HCT116 (cell line): Measurements from ENCODE around the gene WDR45B. TPM values are rescaled to one million over a fixed set of nuclear protein-coding genes. Genes with fewer than 3 reads are reported as not detected.

ENCODE experiments used
- ATAC-seq: fragments of 200-7000 bp; cut with Tn5 transposase; 2 replicates; pipeline ENCODE4 v1.9.1; 2020; ENCODE audit warnings: mild to moderate bottlenecking, moderate library complexity
- BruUV-seq: library from RNA; stranded (reverse); fragments of 400-500 nt; replicated peaks from 2 replicates; lab custom pipeline; 2021; lab: Mats Ljungman, UMichigan
- CTCF ChIA-PET: fragments of 300-600 bp; sonication (Branson Sonifier 250); formaldehyde crosslinking; loops from one replicate; lab custom pipeline; 2021; ENCODE audit warnings: antibody characterized with exemption; lab: Charles Lee
- POLR2A ChIA-PET: fragments of 300-600, 350-600 bp; sonication (Branson Sonifier 250); formaldehyde crosslinking; loops from one replicate; lab custom pipeline; 2021; ENCODE audit warnings: antibody characterized with exemption; lab: Charles Lee
- RAD21 ChIA-PET, 2 experiments: fragments of 300-600 bp; sonication (Branson Sonifier 250); formaldehyde crosslinking; loops; one replicate each; lab custom pipeline; 2023; ENCODE audit warnings: low total read pairs in 2 of 2; ENCODE audit not compliant: uncharacterized antibody in 2 of 2, unreplicated experiment in 2 of 2, low non-redundant PET in 1 of 2; lab: Charles Lee
- DNase-seq: peaks from one replicate; pipeline ENCODE4 v3.0.0-alpha.2; 2010; ENCODE audit warnings: low read depth, low spot score
- H2AFZ ChIP-seq: fragments of 200-600 bp; shearing (Covaris generic), sonication (generic); 2 replicates; pipeline ENCODE4 v1.6.1; 2017; ENCODE audit warnings: low read depth, mixed run types, mixed read lengths, antibody characterized with exemption, low read length; ENCODE audit not compliant: poor library complexity, severe bottlenecking
- H3K27ac ChIP-seq: 2 replicates; pipeline ENCODE4 v1.5.1; 2012; ENCODE audit warnings: low read depth, low read length
- H3K27me3 ChIP-seq: fragments of 200-600 bp; sonication (generic); 2 replicates; pipeline ENCODE4 v1.6.1; 2016; ENCODE audit warnings: mixed run types, low read length, mixed read lengths; ENCODE audit not compliant: insufficient read depth
- H3K36me3 ChIP-seq, 2 experiments: fragments of 200-500 bp in 1 of 2; fragments of 200-600 bp in 1 of 2; sonication (Bioruptor generic) in 1 of 2; sonication (generic) in 1 of 2; 2 replicates each; pipeline versions ENCODE4 v1.5.1 to v1.6.1; 2014 to 2016; ENCODE audit warnings: low read length in 2 of 2, inconsistent platforms in 1 of 2, mixed read lengths in 1 of 2, mixed run types in 1 of 2; ENCODE audit not compliant: insufficient read depth in 2 of 2, control insufficient read depth in 1 of 2
- H3K4me1 ChIP-seq, 2 experiments: fragments of 200-600 bp in 1 of 2; sonication (generic) in 1 of 2; 2 replicates each; pipeline versions ENCODE4 v1.5.1 to v1.6.1; 2012 to 2017; ENCODE audit warnings: low read length in 2 of 2, inconsistent platforms in 1 of 2, mild to moderate bottlenecking in 1 of 2, mixed read lengths in 1 of 2, mixed run types in 1 of 2, moderate library complexity in 1 of 2; ENCODE audit not compliant: insufficient read depth in 2 of 2, control insufficient read depth in 1 of 2
- H3K4me2 ChIP-seq: fragments of 200-600 bp; sonication (generic); 2 replicates; pipeline ENCODE4 v1.6.1; 2017; ENCODE audit warnings: mixed run types, low read length, mixed read lengths
- H3K4me3 ChIP-seq, 2 experiments: fragments of 200-600 bp in 1 of 2; sonication (generic) in 1 of 2; replicated peaks in 1 of 2; 2 replicates each; pipeline ENCODE4 v1.5.1; 2011 to 2016; ENCODE audit warnings: low read length in 2 of 2, control low read depth in 1 of 2, low read depth in 1 of 2, mild to moderate bottlenecking in 1 of 2, mixed read lengths in 1 of 2, mixed run types in 1 of 2
- H3K79me2 ChIP-seq: fragments of 200-600 bp; sonication (generic); 2 replicates; pipeline ENCODE4 v1.6.1; 2017; ENCODE audit warnings: mild to moderate bottlenecking, mixed run types, low read length, moderate library complexity, mixed read lengths; ENCODE audit not compliant: insufficient read depth
- H3K9ac ChIP-seq: fragments of 200-600 bp; sonication (generic); 2 replicates; pipeline ENCODE4 v1.6.1; 2016; ENCODE audit warnings: low read length, mixed read lengths
- H3K9me2 ChIP-seq: fragments of 200-600 bp; sonication (generic), shearing (Covaris generic); 2 replicates; pipeline ENCODE4 v1.6.1; 2017; ENCODE audit warnings: mixed run types, mild to moderate bottlenecking, moderate library complexity; ENCODE audit not compliant: insufficient read depth
- H3K9me3 ChIP-seq, 2 experiments: fragments of 200-500 bp in 1 of 2; fragments of 200-600 bp in 1 of 2; sonication (Bioruptor generic) in 1 of 2; sonication (generic) in 1 of 2; 2 replicates each; pipeline ENCODE4 v1.6.1; 2014 to 2017; ENCODE audit warnings: low read length in 2 of 2, mixed read lengths in 2 of 2, inconsistent platforms in 1 of 2, low read depth in 1 of 2, mild to moderate bottlenecking in 1 of 2, mixed run types in 1 of 2, moderate library complexity in 1 of 2; ENCODE audit not compliant: control insufficient read depth in 1 of 2, insufficient read depth in 1 of 2
- H4K20me1 ChIP-seq: fragments of 200-600 bp; sonication (generic), shearing (Covaris generic); 2 replicates; pipeline ENCODE4 v1.6.1; 2017; ENCODE audit warnings: mixed run types, mild to moderate bottlenecking, moderate library complexity; ENCODE audit not compliant: insufficient read depth
- CBX3 ChIP-seq: IDR thresholded peaks from 2 replicates; pipeline ENCODE4 v1.6.1; 2012; ENCODE audit warnings: low read depth
- FOSL1 ChIP-seq: IDR thresholded peaks from 2 replicates; pipeline ENCODE4 v1.6.1; 2012; ENCODE audit warnings: low read depth
- SIN3A ChIP-seq: IDR thresholded peaks from 2 replicates; pipeline ENCODE4 v1.6.1; 2012; ENCODE audit warnings: low read depth
- SP1 ChIP-seq: IDR thresholded peaks from 2 replicates; pipeline ENCODE4 v1.6.1; 2012; ENCODE audit warnings: low read depth
- ZNF274 ChIP-seq: fragments of 200-500 bp; sonication (Bioruptor generic); IDR thresholded peaks from 2 replicates; pipeline ENCODE4 v1.6.1; 2014; ENCODE audit warnings: mild to moderate bottlenecking, low read depth, low read length, inconsistent platforms
- intact Hi-C: fragments of 100-400 bp; cut with micrococcal nuclease; formaldehyde crosslinking; loops from 2 replicates; pipeline ENCODE4 v1.10.0; 2022
- total RNA-seq: library from RNA; stranded (reverse); gene quantifications from one replicate; pipeline ENCODE4 v1.2.1, GENCODE V29; 2021; ENCODE audit not compliant: unreplicated experiment
- TF ChIP-seq, protein P1 (sequence below): IDR thresholded peaks from 2 replicates; pipeline ENCODE4 v1.6.1; 2011; ENCODE audit warnings: mild to moderate bottlenecking, low read length, moderate library complexity; ENCODE audit not compliant: insufficient replicate concordance; ENCODE audit errors: extremely low read depth
- TF ChIP-seq, protein P2 (sequence below), 3 experiments: fragments of 200-600 bp in 1 of 3; sonication (generic) in 1 of 3; IDR thresholded peaks in 2 of 3; conservative IDR thresholded peaks in 1 of 3; 2 replicates each; pipeline ENCODE4 v1.5.1; 2012 to 2017; ENCODE audit warnings: low read depth in 2 of 3, low read length in 2 of 3, antibody characterized with exemption in 1 of 3, borderline replicate concordance in 1 of 3, control low read depth in 1 of 3, mild to moderate bottlenecking in 1 of 3, mixed read lengths in 1 of 3, mixed run types in 1 of 3, moderate library complexity in 1 of 3; ENCODE audit not compliant: insufficient read depth in 1 of 3

The WDR45B gene
- total RNA-seq, 1 experiment from 2014 or later, result 117 TPM

DNA sequence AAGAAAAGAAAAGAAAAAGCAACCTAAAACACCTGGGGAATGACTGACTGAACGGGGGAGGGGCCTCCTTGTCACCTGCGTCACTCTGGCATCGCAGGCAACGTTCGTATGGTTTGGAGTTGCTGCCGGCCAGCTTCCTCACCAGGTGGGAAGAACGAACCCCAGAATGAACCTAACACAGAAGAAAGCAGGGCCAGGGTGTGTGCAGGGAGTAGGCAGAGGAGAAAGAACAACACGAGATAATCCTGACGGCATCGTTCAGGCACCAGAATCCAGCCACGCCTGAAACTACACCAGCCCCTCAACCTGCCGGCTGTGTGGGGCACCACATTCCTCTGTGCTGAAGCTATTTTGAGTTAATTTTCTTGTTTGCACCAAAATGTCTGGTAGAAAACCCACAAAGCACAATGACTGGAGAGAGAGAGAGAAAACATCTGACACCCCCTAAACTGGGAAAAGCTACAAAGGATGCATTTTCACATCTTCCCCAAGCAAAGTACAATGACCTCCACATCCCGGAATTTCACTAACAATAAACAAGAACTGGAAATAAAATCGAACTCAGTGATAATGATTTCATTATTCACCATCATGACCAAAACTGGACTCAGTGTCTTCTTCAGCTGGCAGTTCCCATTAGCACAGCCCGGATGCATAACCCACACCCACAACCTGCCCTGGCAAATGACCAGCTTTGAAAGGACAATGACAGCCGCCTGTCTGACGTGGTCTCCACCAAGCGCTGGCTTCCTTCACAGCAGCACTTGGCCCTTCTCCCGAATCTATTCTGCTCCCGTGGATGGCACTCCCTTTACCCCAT lies 26.6 kb upstream of the WDR45B start:
- no peak for DNase-seq
- no peak overlapping the region for H3K9ac ChIP-seq
- intact Hi-C loops, result no loop called here
- H4K20me1 ChIP-seq, result no peaks in the 10 kb centered on the region
- no TSS peak for BruUV-seq
- H3K79me2 ChIP-seq, result no peaks in the 10 kb centered on the region
- no peaks in the 10 kb centered on the region for H3K9me3 ChIP-seq
- H3K4me3 ChIP-seq, result no peak overlapping the region
- ChIA-PET CTCF (no interaction called here), POLR2A (interaction anchor here (0.6 kb wide), 1 partner anchor 1367 kb away, joined by 3 read pairs; no protein-coding TSS in a partner anchor), RAD21 (no interaction called here)
- no peaks in the 10 kb centered on the region for H3K27me3 ChIP-seq
- no peak for ATAC-seq
- H3K4me1 ChIP-seq, result no peaks in the 10 kb centered on the region
- H3K36me3 ChIP-seq, result no peaks in the 10 kb centered on the region
- no peaks in the 10 kb centered on the region for H3K9me2 ChIP-seq
- no peak overlapping the region for H3K4me2 ChIP-seq
- H3K27ac ChIP-seq, result no peak overlapping the region
- no peak for TF ChIP-seq FOSL1
- TF ChIP-seq SP1, result no peak
- TF ChIP-seq, protein P1, sequence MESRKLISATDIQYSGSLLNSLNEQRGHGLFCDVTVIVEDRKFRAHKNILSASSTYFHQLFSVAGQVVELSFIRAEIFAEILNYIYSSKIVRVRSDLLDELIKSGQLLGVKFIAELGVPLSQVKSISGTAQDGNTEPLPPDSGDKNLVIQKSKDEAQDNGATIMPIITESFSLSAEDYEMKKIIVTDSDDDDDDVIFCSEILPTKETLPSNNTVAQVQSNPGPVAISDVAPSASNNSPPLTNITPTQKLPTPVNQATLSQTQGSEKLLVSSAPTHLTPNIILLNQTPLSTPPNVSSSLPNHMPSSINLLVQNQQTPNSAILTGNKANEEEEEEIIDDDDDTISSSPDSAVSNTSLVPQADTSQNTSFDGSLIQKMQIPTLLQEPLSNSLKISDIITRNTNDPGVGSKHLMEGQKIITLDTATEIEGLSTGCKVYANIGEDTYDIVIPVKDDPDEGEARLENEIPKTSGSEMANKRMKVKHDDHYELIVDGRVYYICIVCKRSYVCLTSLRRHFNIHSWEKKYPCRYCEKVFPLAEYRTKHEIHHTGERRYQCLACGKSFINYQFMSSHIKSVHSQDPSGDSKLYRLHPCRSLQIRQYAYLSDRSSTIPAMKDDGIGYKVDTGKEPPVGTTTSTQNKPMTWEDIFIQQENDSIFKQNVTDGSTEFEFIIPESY, result no peak
- TF ChIP-seq SIN3A, result no peak
- no peak for TF ChIP-seq ZNF274
- TF ChIP-seq CBX3, result no peak
- TF ChIP-seq, protein P2, sequence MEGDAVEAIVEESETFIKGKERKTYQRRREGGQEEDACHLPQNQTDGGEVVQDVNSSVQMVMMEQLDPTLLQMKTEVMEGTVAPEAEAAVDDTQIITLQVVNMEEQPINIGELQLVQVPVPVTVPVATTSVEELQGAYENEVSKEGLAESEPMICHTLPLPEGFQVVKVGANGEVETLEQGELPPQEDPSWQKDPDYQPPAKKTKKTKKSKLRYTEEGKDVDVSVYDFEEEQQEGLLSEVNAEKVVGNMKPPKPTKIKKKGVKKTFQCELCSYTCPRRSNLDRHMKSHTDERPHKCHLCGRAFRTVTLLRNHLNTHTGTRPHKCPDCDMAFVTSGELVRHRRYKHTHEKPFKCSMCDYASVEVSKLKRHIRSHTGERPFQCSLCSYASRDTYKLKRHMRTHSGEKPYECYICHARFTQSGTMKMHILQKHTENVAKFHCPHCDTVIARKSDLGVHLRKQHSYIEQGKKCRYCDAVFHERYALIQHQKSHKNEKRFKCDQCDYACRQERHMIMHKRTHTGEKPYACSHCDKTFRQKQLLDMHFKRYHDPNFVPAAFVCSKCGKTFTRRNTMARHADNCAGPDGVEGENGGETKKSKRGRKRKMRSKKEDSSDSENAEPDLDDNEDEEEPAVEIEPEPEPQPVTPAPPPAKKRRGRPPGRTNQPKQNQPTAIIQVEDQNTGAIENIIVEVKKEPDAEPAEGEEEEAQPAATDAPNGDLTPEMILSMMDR (IDR thresholded peaks at IDR 0.05 in 2 of 3, conservative IDR thresholded peaks at IDR 0.05 in 1 of 3; ENCODE audit: borderline replicate concordance in 1 of 3, insufficient read depth in 1 of 3, low read depth in 2 of 3, low read length in 2 of 3), result no peak
- no peak overlapping the region for H2AFZ ChIP-seq
